Liver (tissue), 9 donors: ENCODE data around the gene GTF2IRD1. TPM values are rescaled to one million over a fixed set of nuclear protein-coding genes. Genes with fewer than 3 reads are reported as not detected.

ENCODE experiments used
- DNase-seq: peaks from one replicate; pipeline ENCODE4 v3.0.0-alpha.2; 2017; ENCODE audit warnings: low spot score
- H3K27ac ChIP-seq, 2 donors: one replicate each; pipeline ENCODE4 v1.7.0; 2013; ENCODE audit warnings: inconsistent platforms in 2 of 2, low read length in 2 of 2, control low read depth in 1 of 2, low read depth in 1 of 2, mild to moderate bottlenecking in 1 of 2
- H3K27me3 ChIP-seq, 4 donors: one replicate each; pipeline versions ENCODE4 v1.6.1 to v1.7.0; 2013; ENCODE audit warnings: low read length in 3 of 4, inconsistent platforms in 1 of 4, mild to moderate bottlenecking in 1 of 4, moderate library complexity in 1 of 4; ENCODE audit not compliant: control insufficient read depth in 4 of 4, insufficient read depth in 4 of 4
- H3K36me3 ChIP-seq, 4 donors: one replicate each; pipeline versions ENCODE4 v1.6.1 to v1.7.0; 2013; ENCODE audit warnings: low read length in 3 of 4, mild to moderate bottlenecking in 3 of 4, low read depth in 1 of 4, moderate library complexity in 1 of 4; ENCODE audit not compliant: control insufficient read depth in 4 of 4, insufficient read depth in 3 of 4
- H3K4me1 ChIP-seq, 4 donors: one replicate each; pipeline versions ENCODE4 v1.6.1 to v1.7.0; 2013; ENCODE audit warnings: low read length in 3 of 4, mild to moderate bottlenecking in 3 of 4, moderate library complexity in 1 of 4; ENCODE audit not compliant: control insufficient read depth in 4 of 4, insufficient read depth in 4 of 4
- H3K4me3 ChIP-seq, 3 donors: one replicate each; pipeline versions ENCODE4 v1.6.1 to v1.7.0; 2013; ENCODE audit warnings: low read length in 3 of 3, control low read depth in 1 of 3, low read depth in 1 of 3, mild to moderate bottlenecking in 1 of 3
- H3K9ac ChIP-seq, 2 donors: one replicate each; pipeline ENCODE4 v1.7.0; 2013; ENCODE audit warnings: low read length in 2 of 2, mild to moderate bottlenecking in 2 of 2, moderate library complexity in 2 of 2, control low read depth in 1 of 2, low read depth in 1 of 2
- H3K9me3 ChIP-seq, 4 donors: one replicate each; pipeline versions ENCODE4 v1.6.1 to v1.7.0; 2013; ENCODE audit warnings: low read length in 3 of 4; ENCODE audit not compliant: control insufficient read depth in 4 of 4
- CTCF ChIP-seq: fragments of 150-350 bp; IDR thresholded peaks from 2 replicates; pipeline ENCODE4 v1.5.1; 2017; ENCODE audit warnings: improper control_type of control experiment, low read depth, low read length; ENCODE audit not compliant: missing input control
- EGR1 ChIP-seq, 2 donors: IDR thresholded peaks; 2 replicates each; pipeline ENCODE4 v1.6.1; 2016 to 2018; ENCODE audit warnings: antibody characterized with exemption in 2 of 2, low read depth in 2 of 2
- FOXA1 ChIP-seq: IDR thresholded peaks from 2 replicates; pipeline ENCODE4 v1.6.1; 2016; ENCODE audit warnings: antibody characterized with exemption
- FOXA2 ChIP-seq: IDR thresholded peaks from 2 replicates; pipeline ENCODE4 v1.6.1; 2016; ENCODE audit warnings: antibody characterized with exemption
- HNF4A ChIP-seq, 2 donors: conservative IDR thresholded peaks; 2 replicates each; pipeline ENCODE4 v1.6.1; 2016; ENCODE audit warnings: antibody characterized with exemption in 2 of 2, mild to moderate bottlenecking in 2 of 2
- JUND ChIP-seq, 2 donors: IDR thresholded peaks; 2 replicates each; pipeline ENCODE4 v1.6.1; 2016; ENCODE audit warnings: antibody characterized with exemption in 2 of 2
- NR2F2 ChIP-seq: IDR thresholded peaks from 2 replicates; pipeline ENCODE4 v1.6.1; 2016; ENCODE audit warnings: antibody characterized with exemption
- RAD21 ChIP-seq, 2 donors: IDR thresholded peaks; 2 replicates each; pipeline ENCODE4 v1.6.1; 2016; ENCODE audit warnings: antibody characterized with exemption in 2 of 2, mild to moderate bottlenecking in 2 of 2
- REST ChIP-seq: IDR thresholded peaks from 2 replicates; pipeline ENCODE4 v1.6.1; 2016; ENCODE audit warnings: antibody characterized with exemption, mild to moderate bottlenecking
- RXRA ChIP-seq, 2 donors: IDR thresholded peaks; 2 replicates each; pipeline ENCODE4 v1.6.1; 2017 to 2018; ENCODE audit warnings: antibody characterized with exemption in 2 of 2, mild to moderate bottlenecking in 1 of 2
- SP1 ChIP-seq: IDR thresholded peaks from 2 replicates; pipeline ENCODE4 v1.6.1; 2018; ENCODE audit warnings: antibody characterized with exemption, mild to moderate bottlenecking
- TAF1 ChIP-seq: conservative IDR thresholded peaks from 2 replicates; pipeline ENCODE4 v1.6.1; 2016; ENCODE audit warnings: antibody characterized with exemption, mild to moderate bottlenecking
- YY1 ChIP-seq: IDR thresholded peaks from 2 replicates; pipeline ENCODE4 v1.6.1; 2016; ENCODE audit warnings: antibody characterized with exemption, mild to moderate bottlenecking
- WGBS: extraction: QIAGEN DNeasy Blood & Tissue Kit; methylation state at CpG from one replicate; pipeline ENCODE4 v1.1.7; 2013; 5-methylcytosine and 5-hydroxymethylcytosine counted together
- polyA plus RNA-seq, 2 donors: library from polyadenylated mRNA; stranded (reverse) in 1 of 2; unstranded in 1 of 2; fragments of 200-250 nt in 1 of 2; fragments of >200 nt in 1 of 2; fragmentation: Nextera tagmentation in 1 of 2; extraction: Ambion mirVana in 1 of 2; gene quantifications; one replicate each; pipeline versions ENCODE4 v1.2.1 to v1.2.3, GENCODE V29; 2013 to 2015
- total RNA-seq, 2 donors: library from RNA; depleted of rRNA; stranded (reverse); fragments of >200 nt; gene quantifications; one replicate each; pipeline ENCODE4 v1.2.3, GENCODE V29; 2014
- TF ChIP-seq, protein P1 (sequence below): IDR thresholded peaks from 2 replicates; pipeline ENCODE4 v1.6.1; 2016; ENCODE audit warnings: antibody characterized with exemption
- TF ChIP-seq, protein P2 (sequence below): IDR thresholded peaks from 2 replicates; pipeline ENCODE4 v1.6.1; 2016; ENCODE audit warnings: antibody characterized with exemption
- TF ChIP-seq, protein P3 (sequence below): IDR thresholded peaks from 2 replicates; pipeline ENCODE4 v1.6.1; 2016; ENCODE audit warnings: antibody characterized with exemption
- donor health status: healthy.
- donor health status: healthy.
- donor health status: healthy.
- donor health status: healthy.
- donor health status: healthy.

GTF2IRD1 gene
- total and polyA plus RNA-seq, 4 donors: 2.0 to 7.4 (median 3.3) TPM

- Histone ChIP-seq H3K4me1 (peaks cover 7 to 18% (median 12%) of the 10 kb centered on the region in 4 donors), H3K4me3 (no peak overlapping the region), H3K9ac (no peak overlapping the region), H3K27ac (peak overlapping the region in 1 of 2 donors; percentile 35), H3K27me3 (no peaks in the 10 kb centered on the region), H3K36me3 (peaks cover 0 to 1% (median 0%) of the 10 kb centered on the region in 4 donors), H3K9me3 (no peaks in the 10 kb centered on the region)
- no peak for DNase-seq
- peak in 1 of 2 donors; percentile 27 for TF ChIP-seq RAD21 (IDR thresholded peaks at IDR 0.05)
- TF ChIP-seq JUND (IDR thresholded peaks at IDR 0.05): no peak
- TF ChIP-seq EGR1 (IDR thresholded peaks at IDR 0.05; ENCODE audit: low read depth in 2 of 2): no peak
- peak; percentile 26 to 46 for TF ChIP-seq HNF4A (conservative IDR thresholded peaks at IDR 0.05)
- TF ChIP-seq, protein P1, sequence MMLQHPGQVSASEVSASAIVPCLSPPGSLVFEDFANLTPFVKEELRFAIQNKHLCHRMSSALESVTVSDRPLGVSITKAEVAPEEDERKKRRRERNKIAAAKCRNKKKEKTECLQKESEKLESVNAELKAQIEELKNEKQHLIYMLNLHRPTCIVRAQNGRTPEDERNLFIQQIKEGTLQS: no peak
- WGBS: 50% methylated on average over 13 of the region's 13 CpGs
Measured at GRCh38 chr7:74455291-74455804, 1.6 kb downstream of the GTF2IRD1 start.

GRCh38 chr7:74455928-74456327, 2.2 kb downstream of the GTF2IRD1 start:
- H3K27ac ChIP-seq: no peak overlapping the region
- DNase-seq: no peak

More at GRCh38 chr7:74455928-74456327, 2.2 kb downstream of the GTF2IRD1 start:
- no peaks in the 10 kb centered on the region for H3K9me3 ChIP-seq
- WGBS: 78% methylated on average over 6 of the region's 6 CpGs
- peaks cover 0 to 1% (median 0%) of the 10 kb centered on the region in 4 donors for H3K36me3 ChIP-seq
- H3K27me3 ChIP-seq: no peaks in the 10 kb centered on the region
- TF ChIP-seq FOXA2: no peak
- TF ChIP-seq JUND (IDR thresholded peaks at IDR 0.05): no peak
- TF ChIP-seq NR2F2: no peak
- TF ChIP-seq, protein P2, sequence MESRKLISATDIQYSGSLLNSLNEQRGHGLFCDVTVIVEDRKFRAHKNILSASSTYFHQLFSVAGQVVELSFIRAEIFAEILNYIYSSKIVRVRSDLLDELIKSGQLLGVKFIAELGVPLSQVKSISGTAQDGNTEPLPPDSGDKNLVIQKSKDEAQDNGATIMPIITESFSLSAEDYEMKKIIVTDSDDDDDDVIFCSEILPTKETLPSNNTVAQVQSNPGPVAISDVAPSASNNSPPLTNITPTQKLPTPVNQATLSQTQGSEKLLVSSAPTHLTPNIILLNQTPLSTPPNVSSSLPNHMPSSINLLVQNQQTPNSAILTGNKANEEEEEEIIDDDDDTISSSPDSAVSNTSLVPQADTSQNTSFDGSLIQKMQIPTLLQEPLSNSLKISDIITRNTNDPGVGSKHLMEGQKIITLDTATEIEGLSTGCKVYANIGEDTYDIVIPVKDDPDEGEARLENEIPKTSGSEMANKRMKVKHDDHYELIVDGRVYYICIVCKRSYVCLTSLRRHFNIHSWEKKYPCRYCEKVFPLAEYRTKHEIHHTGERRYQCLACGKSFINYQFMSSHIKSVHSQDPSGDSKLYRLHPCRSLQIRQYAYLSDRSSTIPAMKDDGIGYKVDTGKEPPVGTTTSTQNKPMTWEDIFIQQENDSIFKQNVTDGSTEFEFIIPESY: no peak
- no peak for TF ChIP-seq FOXA1
- TF ChIP-seq, protein P3, sequence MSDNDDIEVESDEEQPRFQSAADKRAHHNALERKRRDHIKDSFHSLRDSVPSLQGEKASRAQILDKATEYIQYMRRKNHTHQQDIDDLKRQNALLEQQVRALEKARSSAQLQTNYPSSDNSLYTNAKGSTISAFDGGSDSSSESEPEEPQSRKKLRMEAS: no peak
- TF ChIP-seq SP1: no peak
- no peak for TF ChIP-seq HNF4A (conservative IDR thresholded peaks at IDR 0.05)
- no peak for TF ChIP-seq YY1
- TF ChIP-seq REST: no peak
- TF ChIP-seq TAF1: no peak
- TF ChIP-seq, protein P1: no peak
- no peak for TF ChIP-seq CTCF
- no peak for TF ChIP-seq RXRA (IDR thresholded peaks at IDR 0.05)
- no peak for TF ChIP-seq RAD21 (IDR thresholded peaks at IDR 0.05)
- H3K4me3 ChIP-seq: no peak overlapping the region
- H3K4me1 ChIP-seq: peaks cover 7 to 18% (median 12%) of the 10 kb centered on the region in 4 donors
- no peak overlapping the region for H3K9ac ChIP-seq
